GM19455 (cell line): ENCODE results near the gene SPIRE1.
"Not testable (repeated sequence)": the region's sequence is repeated elsewhere in the genome, so short reads cannot be mapped to it uniquely, and the experiment has no call there.

Source experiments
- ATAC-seq: cut with Tn5 transposase; IDR thresholded peaks from one replicate; pipeline ENCODE4 v1.9.1; 2021; ENCODE audit not compliant: unreplicated experiment

SPIRE1 gene

DNA sequence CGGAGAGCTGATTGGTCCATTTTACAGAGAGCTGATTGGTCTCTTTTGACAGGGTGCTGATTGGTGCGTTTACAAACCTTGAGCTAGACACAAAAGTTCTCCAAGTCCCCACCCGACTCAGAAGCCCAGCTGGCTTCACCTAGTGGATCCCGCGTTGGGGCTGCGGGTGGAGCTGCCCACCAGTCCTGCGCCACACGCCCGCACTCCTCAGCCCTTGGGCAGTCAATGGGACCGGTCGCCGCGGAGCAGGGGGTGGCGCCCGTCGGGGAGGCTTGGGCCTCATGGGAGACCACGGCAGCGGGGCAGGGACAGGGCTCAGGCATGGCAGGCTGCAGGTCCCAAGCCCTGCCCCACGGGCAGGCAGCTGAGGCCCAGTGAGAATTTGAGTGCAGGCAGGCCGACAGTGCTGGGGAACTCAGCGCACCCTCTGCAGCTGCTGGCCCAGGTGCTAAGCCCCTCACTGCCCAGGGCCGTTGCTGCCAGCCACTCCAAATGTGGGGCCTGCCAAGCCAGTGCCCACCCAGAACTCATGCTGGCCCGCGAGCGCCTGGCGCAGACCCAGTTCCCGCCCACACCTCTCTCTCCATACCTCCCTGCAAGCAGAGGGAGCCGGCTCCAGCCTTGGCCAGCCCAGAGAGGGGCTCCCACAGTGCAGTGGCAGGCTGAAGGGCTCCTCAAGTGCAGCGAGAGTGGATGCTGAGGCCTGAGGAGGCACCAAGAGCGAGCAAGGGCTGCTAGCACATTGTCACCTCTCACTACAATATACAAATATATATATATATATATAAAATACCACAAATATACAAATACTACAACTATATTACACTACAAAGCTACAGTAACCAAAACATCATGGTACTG is 100.7 kb downstream of the SPIRE1 start:
- ATAC-seq: no peak

DNA sequence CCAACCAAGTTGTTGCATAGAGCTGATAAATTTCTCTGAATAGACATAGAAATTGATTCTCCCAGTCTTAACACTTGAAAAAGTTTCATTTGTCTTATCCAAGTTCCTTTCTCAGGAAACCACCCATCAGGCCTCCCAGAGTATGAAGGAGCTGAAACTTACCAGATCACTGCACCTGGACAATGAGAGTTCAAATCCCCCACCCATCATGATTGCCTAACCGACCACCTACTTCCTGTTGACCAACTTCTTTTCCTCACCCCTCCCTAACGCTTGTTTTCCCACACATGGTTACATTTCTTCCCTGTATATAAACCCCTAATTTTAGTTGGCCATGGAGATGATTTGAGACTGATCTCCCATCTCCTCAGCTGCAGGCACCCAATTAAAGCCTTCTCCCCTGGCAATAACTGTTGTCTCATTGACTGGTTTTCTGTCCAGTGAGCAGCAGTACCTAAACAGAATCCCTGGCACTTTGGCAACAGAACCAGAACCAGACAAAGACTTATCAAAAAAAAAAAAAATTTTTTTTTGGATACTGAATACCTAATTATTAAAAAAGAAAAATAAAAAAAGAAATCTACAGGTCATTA is 103.0 kb downstream of the SPIRE1 start:
- no peak for ATAC-seq

DNA sequence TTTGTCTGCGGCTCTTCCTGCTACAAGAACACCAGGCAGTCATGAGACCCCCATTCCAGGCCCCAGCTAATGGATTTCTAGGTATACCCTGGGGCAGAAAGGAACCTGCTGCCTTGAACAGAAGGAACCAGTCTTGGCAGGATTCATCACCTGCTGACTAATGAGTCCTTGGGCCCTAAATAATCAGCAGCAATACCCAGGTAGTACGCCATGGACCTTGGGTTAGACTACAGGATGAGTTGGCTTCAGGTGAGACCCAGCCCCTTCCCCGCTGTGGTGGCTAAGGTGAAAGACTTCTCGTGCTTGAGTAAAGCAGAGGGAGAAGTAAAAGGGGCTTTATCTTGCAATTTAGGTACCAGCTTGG is 105.0 kb downstream of the SPIRE1 start:
- ATAC-seq: no peak

DNA sequence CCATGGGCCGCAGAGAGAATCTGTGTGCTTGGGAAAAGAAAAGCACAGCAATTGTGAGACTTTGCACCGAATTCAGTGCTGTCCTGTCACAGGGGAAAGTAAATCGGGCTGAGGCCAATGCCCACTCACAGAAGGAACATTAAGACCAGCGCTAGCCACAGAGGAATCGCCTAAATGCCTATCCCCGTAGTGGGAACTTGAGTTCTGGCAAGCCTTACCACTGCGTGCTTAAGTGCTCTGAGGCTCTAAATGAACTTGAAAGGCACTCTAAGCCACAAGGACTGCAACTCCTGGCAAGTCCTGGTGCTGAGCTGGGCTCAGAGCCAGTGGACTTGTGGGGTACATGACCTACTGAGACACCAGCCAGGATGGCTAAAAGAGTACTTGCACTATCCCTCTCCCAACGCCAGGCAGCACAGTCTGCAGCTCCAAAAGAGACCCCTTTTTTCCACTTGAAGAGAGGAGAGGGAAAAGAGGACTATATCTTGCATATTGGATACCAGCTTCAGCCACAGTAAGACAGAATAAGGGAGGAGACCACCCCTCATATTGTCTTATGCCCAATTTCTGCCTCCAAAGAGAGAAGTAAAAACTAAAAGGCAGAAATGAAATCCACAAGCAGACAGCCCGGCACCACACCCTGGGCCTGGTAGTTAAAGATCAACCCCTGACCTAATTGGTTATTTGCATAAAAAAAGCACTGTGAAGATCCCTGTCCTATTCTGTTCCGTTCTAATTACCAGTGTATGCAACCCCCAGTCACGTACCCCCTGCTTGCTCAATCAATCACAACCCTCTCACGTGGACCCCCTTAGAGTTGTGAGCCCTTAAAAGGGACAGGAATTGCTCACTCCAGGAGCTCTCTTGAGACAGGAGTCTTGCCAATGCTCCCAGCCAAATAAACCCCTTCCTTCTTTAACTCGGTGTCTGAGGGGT is 105.7 kb downstream of the SPIRE1 start:
- not testable (repeated sequence) for ATAC-seq

DNA sequence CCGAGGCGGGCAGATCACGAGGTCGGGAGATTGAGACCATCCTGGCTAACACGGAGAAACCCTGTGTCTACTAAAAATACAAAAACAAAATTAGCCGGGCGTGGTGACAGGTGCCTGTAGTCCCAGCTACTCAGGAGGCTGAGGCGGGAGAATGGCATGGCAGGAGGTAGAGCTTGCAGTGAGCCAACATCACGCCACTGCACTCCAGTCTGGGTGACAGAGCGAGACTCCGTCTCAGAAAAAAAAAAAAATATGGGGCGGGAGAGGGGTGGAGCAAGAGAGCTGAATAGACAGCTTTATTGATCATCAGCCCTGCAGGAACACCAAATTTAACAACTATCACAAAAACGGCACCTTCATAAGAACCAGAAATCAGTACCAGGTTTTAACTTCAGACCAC is 106.4 kb downstream of the SPIRE1 start:
- not testable (repeated sequence) for ATAC-seq

DNA sequence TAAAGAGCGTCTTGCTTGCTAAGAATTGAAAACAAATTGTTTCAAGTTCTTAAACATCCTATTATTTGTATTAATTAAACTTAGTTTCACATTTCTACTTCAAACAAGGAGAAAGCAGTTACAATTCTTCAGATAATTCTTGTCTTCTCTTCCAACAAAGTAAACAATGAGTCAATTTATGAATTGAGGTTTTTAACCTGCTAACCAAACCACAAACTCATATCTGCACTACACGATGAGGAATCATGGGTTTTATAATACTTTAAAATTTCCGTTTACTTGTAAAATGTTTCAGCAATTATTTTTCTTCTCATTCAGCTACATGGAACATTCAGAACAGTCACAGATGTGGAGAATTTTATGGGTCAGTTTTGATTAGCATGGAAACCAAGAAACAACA is 114.2 kb downstream of the SPIRE1 start:
- no peak for ATAC-seq

DNA sequence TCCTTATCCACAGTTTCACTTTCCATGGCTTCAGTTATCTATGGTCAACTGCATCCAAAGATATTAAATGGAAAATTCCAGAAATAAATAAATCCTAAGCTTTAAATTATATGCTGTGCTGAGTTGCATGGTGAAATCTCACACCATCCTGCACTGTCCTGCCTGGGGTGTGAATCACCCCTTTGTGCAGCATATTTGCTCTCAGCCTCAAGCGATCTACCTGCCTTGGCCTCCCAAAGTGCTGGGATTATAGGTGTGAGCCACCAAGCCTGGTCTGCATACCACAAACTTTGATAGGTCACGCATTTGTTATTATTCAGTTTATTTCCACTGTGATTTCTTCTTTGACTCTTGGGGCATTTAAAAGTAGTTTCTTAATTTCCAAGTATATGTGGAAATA is 117.2 kb downstream of the SPIRE1 start:
- no peak for ATAC-seq

DNA sequence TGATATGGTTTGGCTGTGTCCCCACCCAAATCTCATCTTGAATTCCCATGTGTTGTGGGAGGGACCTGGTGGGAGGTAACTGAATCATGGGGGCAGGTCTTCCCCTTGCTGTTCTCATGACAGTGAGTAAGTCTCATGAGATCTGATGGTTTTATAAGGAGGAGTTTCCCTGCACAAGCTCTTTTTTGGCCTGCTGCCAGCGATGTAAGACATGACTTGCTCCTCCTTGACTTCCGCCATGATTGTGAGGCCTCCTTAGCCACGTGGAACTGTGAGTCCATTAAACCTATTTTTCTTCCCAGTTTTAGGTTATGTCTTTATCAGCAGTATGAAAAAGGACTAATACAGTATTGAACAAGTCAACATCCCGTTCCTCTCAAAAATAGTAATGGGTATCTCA is 118.7 kb downstream of the SPIRE1 start:
- not testable (repeated sequence) for ATAC-seq

DNA sequence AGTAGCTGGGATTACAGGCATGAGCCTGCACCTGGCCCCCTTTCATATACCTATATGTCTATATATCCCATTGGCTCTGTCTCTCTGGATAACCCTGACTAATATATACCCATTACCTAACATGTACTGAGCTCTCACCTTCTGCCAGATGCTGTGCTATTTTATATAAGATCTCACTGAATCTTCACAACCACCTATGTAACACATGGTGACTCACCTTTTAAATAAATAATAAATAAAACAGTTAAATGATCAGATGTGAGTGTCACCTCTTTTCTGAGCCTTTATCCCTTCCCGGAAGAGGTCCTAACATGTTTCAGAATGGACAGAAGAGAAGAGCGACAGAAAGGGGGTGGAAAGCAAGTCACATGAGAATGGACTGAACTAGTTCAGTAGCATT is 123.1 kb downstream of the SPIRE1 start:
- no peak for ATAC-seq

DNA sequence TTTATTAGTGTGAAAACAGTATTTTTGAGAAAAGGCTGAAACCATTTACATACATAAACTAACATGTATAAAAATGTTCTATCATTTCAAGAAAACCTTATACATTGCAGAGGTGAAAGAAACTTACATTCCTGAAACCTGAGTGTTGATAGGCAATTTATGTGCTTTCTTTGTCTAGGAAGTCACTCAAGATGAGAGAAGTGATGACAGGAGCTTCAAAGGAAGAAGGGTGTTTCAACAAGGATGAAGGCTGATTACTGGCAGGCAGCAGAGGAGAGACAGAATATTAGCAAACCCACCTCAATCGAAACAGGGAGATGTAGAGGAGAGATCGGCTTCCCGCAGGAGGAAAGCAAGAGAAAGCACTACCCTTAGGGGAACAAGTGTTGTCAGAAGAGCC is 125.2 kb downstream of the SPIRE1 start:
- ATAC-seq: no peak

DNA sequence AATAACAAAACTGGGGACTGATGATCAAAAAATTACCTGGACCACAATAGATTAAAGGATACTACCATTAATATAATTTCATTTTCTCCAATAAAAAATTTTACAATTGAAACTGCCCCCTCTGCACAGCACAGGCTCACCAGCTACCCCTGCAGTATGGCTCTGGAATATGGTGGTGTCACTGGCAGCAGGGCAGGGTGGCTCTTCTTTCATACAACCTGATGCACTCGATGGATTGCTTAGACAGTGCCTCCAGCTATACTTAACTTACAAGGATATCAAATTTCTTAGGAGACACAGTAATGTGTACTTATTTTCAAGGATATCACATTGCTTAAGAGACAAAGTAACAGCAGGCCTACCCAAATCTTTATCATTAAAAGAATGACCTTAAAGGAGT is 126.2 kb downstream of the SPIRE1 start:
- ATAC-seq: no peak

DNA sequence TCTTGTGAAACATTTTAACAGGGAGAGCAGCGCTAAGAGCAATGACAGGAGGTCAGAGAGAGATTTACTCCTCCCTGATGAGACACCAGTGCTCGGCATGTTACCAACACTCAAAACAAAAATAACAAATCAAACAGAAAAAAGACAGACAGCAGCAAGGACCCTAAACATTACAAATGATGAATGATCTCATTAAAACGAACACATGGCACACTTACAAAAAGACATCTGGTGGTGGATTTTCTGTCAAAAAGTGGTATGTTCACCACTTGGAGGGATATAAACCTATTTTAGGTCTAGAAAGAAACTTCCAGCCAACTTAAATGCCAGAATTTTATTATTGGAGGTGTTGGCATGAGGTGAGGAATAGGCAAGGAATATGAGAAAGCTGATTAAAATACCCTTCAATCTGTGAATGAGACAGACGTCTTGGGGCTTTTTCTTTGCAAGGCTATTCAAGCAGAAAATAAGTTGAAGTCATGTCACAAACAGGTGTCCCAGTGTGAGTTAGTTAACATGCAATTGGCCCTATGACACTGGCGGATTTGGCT is 137.4 kb downstream of the SPIRE1 start:
- ATAC-seq: no peak

DNA sequence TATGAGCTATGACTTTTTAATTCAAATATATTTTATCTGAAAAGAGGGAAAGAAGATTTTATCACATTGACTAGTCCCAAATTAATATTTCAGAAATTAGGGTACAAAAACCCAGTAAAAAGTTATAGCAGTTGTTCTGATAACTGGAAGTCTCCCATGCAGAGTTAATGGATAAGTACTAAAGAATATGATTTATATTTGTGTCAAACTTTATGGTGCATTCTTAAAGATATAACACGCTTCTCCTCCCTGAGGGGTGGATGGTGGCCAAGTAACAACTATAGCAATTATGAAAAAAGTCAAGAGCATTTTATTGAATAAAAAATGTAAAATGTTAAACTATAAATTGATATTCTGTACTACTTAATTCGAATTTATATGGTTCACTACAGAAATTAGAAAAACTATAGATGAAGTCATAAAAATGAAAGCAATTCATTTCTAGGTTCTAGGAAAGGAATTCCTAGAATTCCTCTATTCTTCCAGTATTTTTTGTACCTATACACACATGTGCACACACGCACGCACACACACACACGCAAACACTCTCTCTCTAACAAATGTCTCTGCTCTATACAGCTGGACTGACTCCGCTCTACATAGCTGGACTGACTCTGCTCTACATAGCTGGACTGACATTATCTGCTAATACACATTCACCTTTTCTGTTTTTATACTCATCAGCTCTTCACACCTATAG is 138.9 kb downstream of the SPIRE1 start:
- no peak for ATAC-seq

DNA sequence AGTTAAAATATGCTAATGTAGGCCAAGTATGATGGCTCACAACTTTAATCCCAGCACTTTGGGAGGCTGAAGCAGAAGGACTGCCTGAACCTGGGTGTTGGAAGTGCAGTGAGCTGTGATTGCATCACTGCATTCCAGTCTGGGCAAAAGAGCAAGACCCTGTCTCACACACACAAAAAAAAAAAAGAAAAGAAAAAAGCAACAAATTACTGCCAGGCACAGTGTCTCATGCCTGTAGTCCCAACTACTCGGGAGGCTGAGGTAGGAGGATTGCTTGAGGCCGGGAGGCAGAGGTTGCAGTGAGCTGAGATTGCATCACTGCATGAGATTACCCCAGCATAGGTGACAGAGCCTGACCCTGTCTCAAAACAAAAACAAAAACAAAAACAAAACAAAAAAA is 139.6 kb downstream of the SPIRE1 start:
- ATAC-seq: no peak

DNA sequence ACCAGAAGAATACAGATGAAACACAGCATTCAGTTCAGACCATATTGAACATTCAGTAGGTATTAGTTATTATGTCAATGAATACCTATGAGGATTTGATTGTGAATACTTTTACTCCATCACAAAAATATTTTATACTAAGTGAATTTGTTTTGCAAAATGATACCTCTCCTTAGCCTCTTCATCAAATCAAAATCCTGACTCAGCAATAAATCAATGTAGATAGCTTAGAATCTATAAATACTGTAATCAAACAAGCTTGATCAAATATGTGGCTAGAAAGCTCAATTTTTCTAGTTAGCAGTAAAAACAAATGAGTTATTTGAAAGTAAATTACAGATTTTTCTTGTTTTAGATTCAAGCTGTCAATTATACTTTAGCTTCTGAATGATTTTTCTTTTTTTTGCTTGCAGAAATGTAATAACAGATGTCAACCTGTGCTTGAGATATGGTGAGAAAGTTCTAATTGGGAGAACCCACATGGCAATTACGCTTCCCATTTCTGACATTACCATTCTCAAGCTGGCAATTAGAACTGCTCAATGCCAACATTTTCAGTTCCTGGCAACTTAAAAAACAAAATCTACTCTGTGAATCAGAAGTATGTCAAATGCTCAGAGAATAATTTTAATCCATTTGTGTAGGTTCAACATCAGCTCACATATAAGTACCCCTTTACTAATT is 140.6 kb downstream of the SPIRE1 start:
- ATAC-seq: no peak

DNA sequence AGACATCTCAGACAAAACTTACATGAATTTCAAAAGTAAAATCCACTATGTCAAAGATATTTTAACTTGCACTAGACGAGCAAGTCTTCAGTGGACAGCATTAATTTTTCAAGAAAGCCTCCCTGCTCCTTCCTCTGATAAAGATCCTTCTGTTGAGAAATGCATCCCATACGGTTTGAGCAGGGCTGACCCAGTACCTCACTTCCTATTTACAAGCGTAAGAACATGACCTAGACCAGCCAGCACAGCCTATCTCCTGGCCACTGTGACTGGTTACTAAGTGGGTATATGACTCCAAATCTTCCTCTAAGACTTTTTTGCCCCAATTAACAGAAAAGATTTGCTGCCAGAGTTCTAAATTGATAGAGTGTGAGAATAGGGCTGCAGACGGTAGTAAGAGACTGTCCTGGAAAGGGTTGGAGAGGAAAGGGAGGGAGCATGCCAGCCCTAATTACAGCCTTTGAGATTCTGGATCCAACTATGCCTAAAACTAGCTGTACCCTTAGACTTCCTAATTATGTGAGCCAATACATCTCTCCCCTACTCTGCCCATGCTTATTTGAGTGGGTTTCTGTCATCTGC is 141.8 kb downstream of the SPIRE1 start:
- ATAC-seq: no peak

DNA sequence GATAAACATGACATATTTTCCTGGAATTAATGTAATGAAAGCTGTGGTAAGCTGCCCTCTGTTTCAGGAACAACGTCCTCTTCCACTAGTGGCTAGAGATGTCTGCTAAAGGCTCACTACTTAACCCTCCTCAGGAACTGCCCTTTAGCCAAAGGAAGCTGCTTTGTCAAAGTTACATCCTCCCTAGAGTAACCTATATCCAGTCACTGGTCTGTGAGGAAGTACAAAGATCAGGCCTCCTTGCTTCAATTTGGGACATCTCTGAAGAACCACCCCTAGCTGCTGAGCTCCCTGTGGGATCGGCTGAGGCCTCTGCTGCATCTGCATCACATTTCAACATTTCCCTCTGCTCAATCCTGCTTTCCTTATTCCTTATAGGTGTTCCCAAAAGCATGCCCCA is 142.4 kb downstream of the SPIRE1 start:
- no peak for ATAC-seq

DNA sequence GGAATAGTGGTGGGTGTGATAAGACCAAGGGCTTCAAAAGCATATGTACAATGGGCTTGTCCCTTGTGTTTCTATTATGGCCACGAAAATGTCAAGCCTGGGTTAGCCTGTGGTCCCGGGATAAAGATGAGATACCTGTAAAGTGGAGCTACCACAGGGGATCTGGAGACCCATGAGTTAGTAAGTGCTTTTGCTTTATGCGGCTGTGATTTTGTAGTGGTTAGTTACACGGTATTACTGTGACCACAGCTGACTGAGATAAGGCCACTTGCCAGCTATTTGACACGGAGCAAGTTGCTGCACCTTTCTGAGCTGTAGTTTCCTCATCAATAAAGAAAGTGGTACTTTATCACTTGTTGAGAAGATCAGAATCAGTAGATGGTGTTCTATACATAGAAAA is 150.9 kb downstream of the SPIRE1 start:
- ATAC-seq: no peak

DNA sequence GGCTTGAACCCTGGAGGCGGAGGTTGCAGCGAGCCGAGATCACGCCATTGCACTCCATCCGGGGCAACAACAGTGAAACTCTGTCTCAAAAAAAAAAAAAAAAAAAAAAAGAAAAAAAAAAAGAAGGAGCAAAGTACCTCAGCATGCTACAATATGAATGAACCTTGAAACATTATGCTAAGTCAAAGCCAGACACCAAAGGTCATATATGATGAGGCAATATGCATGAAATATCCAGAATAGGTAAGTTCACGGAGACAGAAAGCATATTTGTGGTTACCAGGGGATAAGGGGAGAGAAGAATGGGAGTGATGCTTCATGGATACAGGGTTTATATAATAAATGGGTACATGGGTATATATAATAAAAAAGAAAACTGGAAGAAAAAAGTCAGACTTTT is 156.9 kb downstream of the SPIRE1 start:
- no peak for ATAC-seq

DNA sequence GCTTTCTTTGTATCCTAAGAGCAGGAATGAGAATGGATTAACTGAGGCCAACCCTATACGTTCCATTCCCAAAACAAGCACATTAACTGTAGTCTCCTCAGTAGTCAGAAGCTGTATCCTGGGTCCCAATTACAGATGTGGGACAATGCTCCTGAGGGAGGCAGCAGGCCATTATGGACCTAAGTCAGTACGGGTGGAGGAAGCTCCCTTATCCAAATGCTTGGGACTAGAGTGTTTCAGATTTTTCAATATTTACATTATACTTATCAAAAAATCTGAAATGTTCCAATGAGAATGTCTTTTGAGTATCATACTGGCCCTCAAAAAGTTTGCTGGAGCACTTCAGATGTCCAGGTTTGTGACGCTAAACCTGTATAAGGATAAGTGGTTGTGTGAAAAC is 160.1 kb downstream of the SPIRE1 start:
- ATAC-seq: no peak
